ENCODE data around the gene PTPN3. TPM values are rescaled to one million over a fixed set of nuclear protein-coding genes. Genes with fewer than 3 reads are reported as not detected.
"Not testable (repeated sequence)": the region's sequence is repeated elsewhere in the genome, so short reads cannot be mapped to it uniquely, and the experiment has no call there.

PTPN3 gene, protein sequence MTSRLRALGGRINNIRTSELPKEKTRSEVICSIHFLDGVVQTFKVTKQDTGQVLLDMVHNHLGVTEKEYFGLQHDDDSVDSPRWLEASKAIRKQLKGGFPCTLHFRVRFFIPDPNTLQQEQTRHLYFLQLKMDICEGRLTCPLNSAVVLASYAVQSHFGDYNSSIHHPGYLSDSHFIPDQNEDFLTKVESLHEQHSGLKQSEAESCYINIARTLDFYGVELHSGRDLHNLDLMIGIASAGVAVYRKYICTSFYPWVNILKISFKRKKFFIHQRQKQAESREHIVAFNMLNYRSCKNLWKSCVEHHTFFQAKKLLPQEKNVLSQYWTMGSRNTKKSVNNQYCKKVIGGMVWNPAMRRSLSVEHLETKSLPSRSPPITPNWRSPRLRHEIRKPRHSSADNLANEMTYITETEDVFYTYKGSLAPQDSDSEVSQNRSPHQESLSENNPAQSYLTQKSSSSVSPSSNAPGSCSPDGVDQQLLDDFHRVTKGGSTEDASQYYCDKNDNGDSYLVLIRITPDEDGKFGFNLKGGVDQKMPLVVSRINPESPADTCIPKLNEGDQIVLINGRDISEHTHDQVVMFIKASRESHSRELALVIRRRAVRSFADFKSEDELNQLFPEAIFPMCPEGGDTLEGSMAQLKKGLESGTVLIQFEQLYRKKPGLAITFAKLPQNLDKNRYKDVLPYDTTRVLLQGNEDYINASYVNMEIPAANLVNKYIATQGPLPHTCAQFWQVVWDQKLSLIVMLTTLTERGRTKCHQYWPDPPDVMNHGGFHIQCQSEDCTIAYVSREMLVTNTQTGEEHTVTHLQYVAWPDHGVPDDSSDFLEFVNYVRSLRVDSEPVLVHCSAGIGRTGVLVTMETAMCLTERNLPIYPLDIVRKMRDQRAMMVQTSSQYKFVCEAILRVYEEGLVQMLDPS
- not detected for total RNA-seq (2021; fragmentation: NEBNext Ultra II Directional; extraction: Animal tissue kit (Norgen Biotek cat#: 25700))
- long read RNA-seq, result 0 reads

DNA sequence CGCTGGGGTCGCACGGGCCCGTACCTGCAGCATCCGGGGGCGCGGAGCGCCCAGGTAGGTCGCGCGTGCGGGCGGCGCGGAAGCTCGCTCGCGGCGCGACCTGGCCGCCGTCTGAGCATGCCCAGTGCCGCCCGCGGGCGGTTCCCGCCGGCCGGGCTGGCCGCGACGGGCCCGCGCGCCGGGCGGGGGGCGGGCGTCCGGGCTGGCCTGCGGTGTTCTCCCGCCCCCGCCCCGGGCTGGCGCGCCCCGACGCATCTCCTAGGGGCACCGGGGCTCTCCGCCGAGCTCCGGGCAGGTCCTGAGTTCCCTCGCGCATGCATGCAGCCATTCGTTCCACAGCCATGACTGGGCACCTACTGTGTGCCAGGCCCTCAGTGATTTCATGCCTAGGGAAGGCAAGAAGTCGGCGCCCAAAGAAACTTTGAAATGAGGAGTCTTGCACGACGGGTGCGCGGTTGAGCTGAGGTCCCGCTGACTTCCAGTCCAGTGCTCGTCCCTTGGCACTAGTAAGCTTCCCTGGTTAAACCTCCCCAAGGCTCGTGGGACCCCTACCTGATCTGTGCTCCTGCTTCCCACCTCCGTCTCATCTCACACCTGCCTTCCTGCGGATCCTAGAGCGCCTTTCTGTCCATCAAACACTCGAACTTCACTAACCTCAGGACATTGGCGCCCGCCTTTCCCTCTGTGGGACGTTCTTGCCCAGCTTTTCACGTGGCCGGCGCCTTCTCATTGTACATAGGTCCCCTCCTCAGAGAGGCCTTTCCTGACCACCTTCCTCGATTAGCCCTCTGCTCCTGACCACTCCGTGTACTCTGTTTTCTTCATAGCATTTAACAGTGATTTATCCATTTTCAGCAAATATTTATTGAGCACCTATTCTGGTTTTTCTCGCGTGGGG, at the start of gene PTPN3:
Gene PTPN3, minus strand, starts transcription at position 113 of the 898 bp plus-strand sequence. CDS start 34,873 bp downstream, outside the sequence.
- Mint-ChIP-seq H3K27ac (no peak within 1 kb of the TSS), H3K27me3 (ENCODE audit: insufficient read depth) (peaks cover 53% of the 10 kb centered on the region), H3K36me3 (ENCODE audit: low read depth) (no peaks in the 10 kb centered on the region; the same call in 1 of the 2 replicates), H3K4me1 (ENCODE audit: low read depth) (no peaks in the 10 kb centered on the region), H3K9me3 (no peaks in the 10 kb centered on the region; the same call in 1 of the 2 replicates), H3K4me3 (no peak within 1 kb of the TSS)
- TF ChIP-seq, protein P1, sequence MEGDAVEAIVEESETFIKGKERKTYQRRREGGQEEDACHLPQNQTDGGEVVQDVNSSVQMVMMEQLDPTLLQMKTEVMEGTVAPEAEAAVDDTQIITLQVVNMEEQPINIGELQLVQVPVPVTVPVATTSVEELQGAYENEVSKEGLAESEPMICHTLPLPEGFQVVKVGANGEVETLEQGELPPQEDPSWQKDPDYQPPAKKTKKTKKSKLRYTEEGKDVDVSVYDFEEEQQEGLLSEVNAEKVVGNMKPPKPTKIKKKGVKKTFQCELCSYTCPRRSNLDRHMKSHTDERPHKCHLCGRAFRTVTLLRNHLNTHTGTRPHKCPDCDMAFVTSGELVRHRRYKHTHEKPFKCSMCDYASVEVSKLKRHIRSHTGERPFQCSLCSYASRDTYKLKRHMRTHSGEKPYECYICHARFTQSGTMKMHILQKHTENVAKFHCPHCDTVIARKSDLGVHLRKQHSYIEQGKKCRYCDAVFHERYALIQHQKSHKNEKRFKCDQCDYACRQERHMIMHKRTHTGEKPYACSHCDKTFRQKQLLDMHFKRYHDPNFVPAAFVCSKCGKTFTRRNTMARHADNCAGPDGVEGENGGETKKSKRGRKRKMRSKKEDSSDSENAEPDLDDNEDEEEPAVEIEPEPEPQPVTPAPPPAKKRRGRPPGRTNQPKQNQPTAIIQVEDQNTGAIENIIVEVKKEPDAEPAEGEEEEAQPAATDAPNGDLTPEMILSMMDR (IDR thresholded peaks at IDR 0.05), result no peak
- no peak for DNase-seq

DNA sequence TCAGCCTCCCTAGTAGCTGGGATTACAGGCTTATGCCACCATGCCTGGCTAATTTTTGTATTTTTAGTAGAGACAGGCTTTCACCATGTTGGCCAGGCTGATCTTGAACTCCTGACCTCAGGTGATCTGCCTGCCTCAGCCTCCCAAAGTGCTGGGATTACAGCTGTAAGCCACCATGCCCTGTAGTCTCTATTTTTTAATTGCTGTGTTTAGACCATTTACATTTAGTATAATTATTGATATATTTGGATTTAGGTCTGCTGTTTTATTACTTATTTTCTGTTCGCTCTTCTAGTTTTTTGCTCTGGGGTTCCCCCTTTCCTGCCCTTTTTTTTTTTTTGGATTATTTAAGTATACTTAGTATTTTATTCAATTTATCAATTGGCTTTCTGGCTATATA, 46.8 kb upstream of the PTPN3 start:
- H3K36me3 Mint-ChIP-seq (ENCODE audit: low read depth); DNase-seq; H3K27me3 Mint-ChIP-seq (ENCODE audit: insufficient read depth); H3K4me1 Mint-ChIP-seq (ENCODE audit: low read depth); H3K27ac Mint-ChIP-seq; H3K4me3 Mint-ChIP-seq; H3K9me3 Mint-ChIP-seq: not testable (repeated sequence)

DNA sequence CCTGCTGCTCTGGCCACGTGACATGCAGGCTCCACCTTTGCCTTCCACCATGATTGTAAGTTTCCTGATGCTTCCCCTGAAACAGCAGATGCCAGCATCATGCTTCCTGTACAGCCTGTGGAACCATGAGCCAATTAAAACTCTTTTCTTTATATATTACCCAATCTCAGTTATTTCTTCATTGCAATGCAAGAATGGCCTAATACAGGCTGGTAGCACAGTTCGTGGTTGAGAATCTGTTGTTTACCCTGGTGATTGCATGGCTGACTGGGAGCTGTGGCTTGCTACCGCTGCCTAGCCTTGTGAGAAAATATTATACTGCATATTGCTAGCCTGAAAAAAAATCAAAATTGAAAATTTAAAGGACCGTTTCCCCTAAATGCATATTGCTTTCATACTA, 44.8 kb upstream of the PTPN3 start:
- Mint-ChIP-seq H3K27ac (no peak overlapping the region), H3K9me3 (no peaks in the 10 kb centered on the region; the same call in none of the 2 replicates), H3K4me1 (ENCODE audit: low read depth) (no peaks in the 10 kb centered on the region), H3K27me3 (ENCODE audit: insufficient read depth) (peaks cover 8% of the 10 kb centered on the region), H3K4me3 (no peak overlapping the region), H3K36me3 (ENCODE audit: low read depth) (no peaks in the 10 kb centered on the region)
- TF ChIP-seq, protein P1 (IDR thresholded peaks at IDR 0.05), result no peak
- DNase-seq, result no peak

DNA sequence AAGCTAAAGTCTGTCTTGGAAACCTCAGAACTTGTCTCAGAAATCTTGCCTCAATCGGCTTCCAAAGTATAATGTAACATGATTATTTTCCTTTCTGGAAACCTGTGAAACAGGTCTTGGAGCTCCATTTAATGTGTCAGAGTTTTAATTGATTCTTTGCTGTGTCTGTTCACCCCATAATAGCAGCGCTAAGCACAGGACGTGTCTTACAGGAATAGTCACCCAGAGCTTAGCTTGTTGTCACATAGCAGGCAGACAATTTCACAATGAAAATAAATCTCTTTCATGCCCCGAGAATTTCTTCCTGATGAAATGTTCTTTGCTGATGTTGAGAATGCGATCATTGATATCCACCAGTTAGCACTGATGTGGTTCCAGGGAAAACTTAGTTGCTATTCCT, 40.2 kb upstream of the PTPN3 start:
- no peaks in the 10 kb centered on the region for H3K9me3 Mint-ChIP-seq
- no peaks in the 10 kb centered on the region for H3K4me1 Mint-ChIP-seq (ENCODE audit: low read depth)
- no peak overlapping the region for H3K4me3 Mint-ChIP-seq
- H3K27ac Mint-ChIP-seq, result no peak overlapping the region
- no peak for DNase-seq
- no peaks in the 10 kb centered on the region for H3K36me3 Mint-ChIP-seq (ENCODE audit: low read depth)
- TF ChIP-seq, protein P1 (IDR thresholded peaks at IDR 0.05), result no peak
- H3K27me3 Mint-ChIP-seq (ENCODE audit: insufficient read depth), result peaks cover 13% of the 10 kb centered on the region

DNA sequence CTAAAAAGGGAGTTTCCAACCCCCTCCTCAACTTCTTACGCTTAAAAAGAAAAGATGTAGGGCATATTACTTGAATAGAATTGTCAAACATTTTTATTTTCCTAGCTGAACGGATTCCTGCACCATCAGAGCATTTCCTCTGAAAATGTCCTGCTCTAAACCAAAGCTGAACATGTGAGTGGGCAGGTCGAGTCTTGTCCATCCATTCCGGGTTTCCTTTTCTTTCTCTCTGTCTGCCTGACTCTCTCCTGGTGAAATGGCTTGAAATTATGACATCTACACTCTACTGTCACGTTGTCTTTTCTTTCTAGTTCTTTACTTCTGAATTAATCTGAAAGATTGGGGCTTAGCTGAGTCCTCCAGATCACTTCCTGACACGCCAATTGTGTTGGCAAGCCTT, 39.2 kb upstream of the PTPN3 start:
- TF ChIP-seq, protein P1 (IDR thresholded peaks at IDR 0.05), result no peak
- Mint-ChIP-seq H3K27ac (no peak overlapping the region), H3K36me3 (ENCODE audit: low read depth) (no peaks in the 10 kb centered on the region), H3K27me3 (ENCODE audit: insufficient read depth) (peaks cover 9% of the 10 kb centered on the region), H3K4me3 (no peak overlapping the region), H3K9me3 (no peaks in the 10 kb centered on the region), H3K4me1 (ENCODE audit: low read depth) (no peaks in the 10 kb centered on the region)
- no peak for DNase-seq
